Islet precursor cell (in vitro differentiated cells): ENCODE results near the gene CREB3.

ENCODE experiments used
- DNase-seq: peaks from one replicate; pipeline ENCODE4 v3.0.0-alpha.2; 2018

The CREB3 gene, protein sequence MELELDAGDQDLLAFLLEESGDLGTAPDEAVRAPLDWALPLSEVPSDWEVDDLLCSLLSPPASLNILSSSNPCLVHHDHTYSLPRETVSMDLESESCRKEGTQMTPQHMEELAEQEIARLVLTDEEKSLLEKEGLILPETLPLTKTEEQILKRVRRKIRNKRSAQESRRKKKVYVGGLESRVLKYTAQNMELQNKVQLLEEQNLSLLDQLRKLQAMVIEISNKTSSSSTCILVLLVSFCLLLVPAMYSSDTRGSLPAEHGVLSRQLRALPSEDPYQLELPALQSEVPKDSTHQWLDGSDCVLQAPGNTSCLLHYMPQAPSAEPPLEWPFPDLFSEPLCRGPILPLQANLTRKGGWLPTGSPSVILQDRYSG

GRCh38 chr9:35732185-35732799 lies at the start of gene CREB3, which contains the start of gene TLN1:
Gene CREB3, plus strand, starts transcription at chr9:35732666. Its CDS starts 107 bp downstream, at chr9:35732773.
Gene TLN1, minus strand, starts transcription at chr9:35732195. Its CDS starts 6,501 bp downstream, at chr9:35725694.
- peak; percentile 99 for DNase-seq

- no peak for DNase-seq
Observed at GRCh38 chr9:35683323-35683722, 49.1 kb upstream of the CREB3 start.

GRCh38 chr9:35684921-35685320 lies 47.5 kb upstream of the CREB3 start:
- no peak for DNase-seq

- DNase-seq: no peak
Observed at GRCh38 chr9:35685506-35685905, 47.0 kb upstream of the CREB3 start.

- no peak for DNase-seq
Observed at GRCh38 chr9:35686222-35687203, 46.0 kb upstream of the CREB3 start.

GRCh38 chr9:35687306-35687705 lies 45.2 kb upstream of the CREB3 start:
- no peak for DNase-seq

- no peak for DNase-seq
Observed at GRCh38 chr9:35687972-35688557, 44.4 kb upstream of the CREB3 start.

DNA sequence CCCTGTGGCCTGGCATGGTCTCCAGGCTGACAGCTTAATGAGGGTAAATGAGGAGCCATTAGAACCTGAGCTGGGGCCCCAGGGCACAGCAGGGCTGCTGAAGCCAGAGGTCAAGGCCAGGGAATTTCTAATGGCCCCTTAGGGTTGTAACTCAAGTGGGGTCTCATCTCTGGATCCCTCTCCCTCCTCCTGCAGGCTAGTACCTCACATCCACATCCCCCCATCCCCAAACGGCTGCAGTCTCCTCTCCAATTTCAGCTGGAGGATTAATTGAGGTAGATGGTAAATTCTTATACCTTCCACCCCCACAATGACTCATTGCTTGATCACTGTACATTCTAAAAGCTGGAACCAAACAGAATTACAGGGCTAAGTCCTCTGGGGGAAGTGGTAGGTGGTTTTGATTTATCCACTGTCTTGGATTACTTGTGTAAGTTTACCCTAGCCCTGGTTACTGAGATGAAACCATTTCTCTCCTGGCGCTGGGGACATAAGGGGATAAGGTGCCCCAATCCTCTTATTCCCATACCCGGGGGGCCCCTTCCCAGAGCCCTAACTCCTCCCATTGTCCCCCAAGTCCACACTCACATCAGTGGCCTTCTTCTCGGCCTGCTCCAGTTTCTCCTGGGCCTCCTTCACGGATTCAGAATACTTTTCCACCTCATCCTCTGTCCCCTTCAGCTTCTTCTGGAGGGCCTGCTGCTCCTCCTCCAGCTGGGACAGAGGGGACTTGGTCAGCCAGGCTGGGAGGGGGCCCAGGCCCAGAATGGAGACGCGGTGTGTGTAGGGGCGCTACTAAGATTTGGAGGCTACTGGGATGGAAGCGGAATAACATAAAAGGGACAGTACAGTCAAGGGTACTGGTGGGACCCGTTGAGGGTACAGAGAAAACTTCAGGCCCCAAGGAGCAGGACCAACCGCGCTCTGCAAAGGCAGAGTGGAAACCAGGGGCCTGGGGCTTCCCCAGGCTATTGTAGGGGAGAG lies 43.6 kb upstream of the CREB3 start:
- no peak for DNase-seq

DNA sequence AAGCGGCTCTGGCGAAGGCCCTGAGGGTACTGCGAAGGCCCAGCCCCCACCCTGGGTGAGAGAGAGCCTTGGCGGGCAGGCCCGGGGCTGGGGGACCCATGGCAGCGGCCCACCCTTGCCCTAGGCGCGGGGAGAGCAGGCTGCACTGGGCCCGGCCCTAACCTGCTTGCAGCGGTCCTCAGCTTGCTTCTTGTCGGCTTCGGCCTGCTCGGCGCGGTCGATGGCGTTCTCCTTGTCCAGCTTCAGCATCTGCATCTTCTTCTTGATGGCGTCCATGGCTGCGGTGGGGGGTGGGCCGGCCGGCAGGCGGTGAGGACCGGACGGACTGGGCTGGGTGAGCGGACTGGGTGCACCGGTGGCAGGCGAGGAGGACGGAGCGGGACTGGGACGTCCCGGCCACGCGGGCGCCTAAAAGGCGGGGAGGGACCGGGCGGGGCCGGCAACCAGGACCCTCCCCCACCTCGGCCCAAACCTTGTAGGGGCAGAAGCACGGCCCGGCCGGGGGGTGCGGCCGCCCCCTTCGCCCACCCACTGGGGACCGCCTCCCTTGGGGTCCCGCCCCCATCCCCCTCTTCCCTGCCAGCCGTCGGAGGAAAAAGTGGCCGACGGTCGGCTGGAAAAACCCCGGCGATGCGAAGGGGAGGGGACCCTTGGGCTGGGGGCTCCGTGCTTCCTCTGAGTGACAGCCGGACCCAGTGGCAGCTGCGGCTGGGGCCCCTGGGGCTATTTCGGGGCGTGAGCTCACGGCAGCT lies 42.7 kb upstream of the CREB3 start, which contains the start of gene TPM2:
TPM2 (minus strand) TSS at position 384 of the 752 bp plus-strand sequence; CDS start at position 276, 108 bp downstream.
- DNase-seq: peak; percentile 93

GRCh38 chr9:35690294-35690613 lies 42.2 kb upstream of the CREB3 start:
- DNase-seq: no peak

DNA sequence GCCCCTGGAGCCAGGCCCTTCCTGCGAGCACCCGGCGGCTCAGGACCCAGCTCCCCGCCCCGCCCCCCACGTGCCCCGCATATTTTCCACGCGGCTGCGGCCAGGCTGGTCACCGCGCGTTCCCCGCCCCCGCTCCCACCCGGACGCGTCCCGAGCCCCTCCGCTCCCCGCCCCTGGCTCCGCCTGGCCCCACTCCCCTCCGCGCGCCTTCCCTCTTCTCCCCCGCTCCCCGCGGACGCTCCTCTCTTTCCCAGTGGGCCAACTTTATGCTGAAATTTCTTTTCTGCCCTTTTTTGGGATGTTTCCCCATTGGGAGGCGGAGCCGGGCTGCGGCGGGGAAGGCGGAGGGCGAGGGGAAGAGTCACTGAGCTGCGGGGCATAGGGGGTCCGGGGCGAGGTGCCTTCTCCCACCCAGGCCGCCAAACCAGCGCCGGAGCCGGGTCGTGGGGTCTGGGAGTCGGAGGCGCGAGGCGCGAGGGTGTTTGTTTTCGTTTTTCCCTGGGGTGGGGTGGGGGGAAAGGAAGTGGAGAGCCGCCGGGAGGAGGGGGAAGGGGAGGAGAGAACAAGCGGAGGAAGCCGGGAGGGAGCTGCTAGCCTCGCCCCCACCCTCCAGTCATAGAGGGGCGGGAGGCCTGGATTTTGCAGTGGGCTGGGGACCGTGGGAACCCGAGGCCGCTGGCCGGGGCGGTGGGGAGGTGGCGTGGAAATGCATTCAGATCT lies 41.7 kb upstream of the CREB3 start:
- DNase-seq: peak; percentile 89

GRCh38 chr9:35691334-35691650 lies 41.2 kb upstream of the CREB3 start:
- no peak for DNase-seq

DNA sequence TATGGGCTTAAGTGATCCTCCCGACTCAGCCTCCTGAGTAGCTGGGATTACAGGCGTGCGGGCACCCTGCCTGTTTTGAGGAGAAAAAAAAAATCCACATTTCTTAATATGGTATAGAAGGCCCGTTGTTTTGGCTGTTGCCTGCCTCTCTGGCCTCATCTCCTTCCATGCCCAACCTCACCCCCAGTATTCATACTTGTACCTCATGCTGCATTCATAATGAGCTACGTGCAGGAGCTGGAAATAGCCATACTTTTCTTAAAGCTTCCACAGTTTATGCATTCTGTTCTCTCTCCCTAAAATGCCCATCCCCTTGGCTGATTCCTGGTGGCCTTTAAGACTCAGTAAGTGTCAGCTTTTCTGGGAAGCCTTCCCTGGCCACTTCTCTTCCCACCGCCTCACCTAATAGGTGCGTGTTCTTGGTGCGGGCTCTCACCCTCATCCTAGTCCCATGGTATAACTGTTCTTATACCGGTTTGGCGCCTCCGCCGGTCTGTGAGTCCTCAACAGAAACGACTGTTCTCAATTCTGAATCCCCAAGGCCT lies 40.6 kb upstream of the CREB3 start:
- DNase-seq: no peak

DNA sequence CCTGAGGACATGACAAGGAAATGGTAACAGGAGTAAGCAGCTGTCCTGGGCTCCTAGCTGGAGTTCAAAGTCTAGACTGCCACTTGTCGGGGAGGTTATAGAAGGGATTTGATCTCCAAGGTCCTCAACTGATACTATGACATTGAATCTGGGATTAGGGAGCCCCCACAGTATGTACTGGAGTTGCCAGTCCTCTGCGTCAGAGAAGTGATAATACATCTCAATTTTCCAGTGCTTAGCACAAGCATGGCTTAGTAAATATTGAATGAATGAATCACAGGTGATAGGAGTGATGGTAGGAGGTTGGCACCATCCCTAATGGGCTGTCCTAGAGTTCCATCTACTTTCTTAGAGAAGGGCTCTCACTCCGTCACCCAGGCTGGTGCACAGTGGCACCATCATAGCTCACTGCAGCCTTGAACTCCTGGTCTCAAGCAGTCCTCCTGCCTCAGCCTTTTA lies 36.5 kb upstream of the CREB3 start:
- no peak for DNase-seq

DNA sequence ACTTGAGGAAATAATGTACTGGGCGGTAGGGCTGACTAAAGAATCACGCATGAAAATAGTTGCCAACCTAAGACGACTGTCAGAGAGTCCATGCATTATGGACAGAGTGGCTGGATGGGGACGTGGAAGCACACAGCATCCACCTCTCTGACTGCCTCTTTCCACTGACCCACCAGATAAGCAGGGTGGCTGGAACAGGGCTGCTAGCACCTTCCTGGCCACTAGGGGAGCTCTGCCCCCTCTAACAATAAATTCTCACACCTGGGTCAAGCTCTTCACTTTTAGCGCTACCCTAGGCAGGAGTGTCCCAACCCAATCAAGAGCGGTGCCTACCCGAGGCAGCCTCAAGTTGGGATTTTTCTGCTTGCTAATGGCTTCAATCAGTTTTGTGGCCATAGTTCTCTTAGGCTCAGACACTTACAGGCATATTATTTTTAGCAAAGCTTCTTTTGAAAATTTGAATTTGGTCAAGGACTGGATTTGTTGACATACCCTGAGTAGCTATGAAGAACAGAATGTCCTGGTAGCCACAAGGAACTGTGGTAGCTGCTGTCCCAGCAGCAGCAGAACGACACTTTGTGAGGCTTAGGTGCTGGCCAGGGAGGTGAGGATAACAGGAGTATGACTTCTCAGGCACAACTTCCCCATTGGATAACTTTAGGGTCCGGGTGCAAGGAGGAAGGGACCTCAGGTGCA lies 35.8 kb upstream of the CREB3 start:
- peak; percentile 83 for DNase-seq

GRCh38 chr9:35697486-35697885 lies 35.0 kb upstream of the CREB3 start:
- DNase-seq: no peak

DNA sequence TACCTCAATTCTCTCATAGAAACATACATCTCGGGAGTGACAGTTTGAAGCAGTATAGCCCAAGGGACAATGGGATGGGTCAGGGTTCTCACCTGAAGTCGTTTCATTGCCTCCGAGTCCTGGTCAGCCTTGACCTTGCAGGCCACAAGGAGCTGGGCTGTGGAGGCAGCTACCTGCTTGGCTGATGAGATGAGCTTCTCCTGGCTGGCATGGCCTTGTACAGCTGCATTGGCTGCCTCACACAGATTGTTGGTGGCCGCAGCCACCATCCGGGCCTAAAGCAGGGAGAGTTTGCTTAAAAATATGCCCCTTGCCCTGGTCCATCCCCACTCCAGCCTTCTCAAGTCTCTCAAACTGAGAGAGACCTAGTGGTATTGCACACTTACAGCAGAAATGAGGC lies 34.2 kb upstream of the CREB3 start:
- DNase-seq: no peak

DNA sequence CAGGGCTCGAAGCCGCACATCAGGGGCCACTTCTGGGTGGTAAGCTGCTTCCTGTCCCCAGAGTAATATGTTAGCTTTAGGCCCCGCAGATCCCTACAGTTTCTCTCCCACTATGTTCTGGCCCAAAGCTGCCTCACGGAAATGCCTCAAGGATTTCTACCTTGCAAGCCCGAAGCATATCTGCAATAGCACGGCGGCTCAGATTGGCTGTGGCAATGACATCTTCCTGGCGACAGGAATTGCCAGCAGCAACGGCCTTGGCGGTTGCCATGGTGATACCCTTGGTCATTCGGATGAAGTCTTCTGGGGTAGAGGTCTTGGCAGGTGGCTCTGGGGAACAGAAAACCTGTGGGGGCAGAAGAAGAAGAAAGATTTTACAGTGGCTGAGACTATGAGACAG lies 32.4 kb upstream of the CREB3 start:
- no peak for DNase-seq

- no peak for DNase-seq
Observed at GRCh38 chr9:35700942-35701341, 31.5 kb upstream of the CREB3 start.
